ENCODE data around the gene FKBP10. TPM values are rescaled to one million over a fixed set of nuclear protein-coding genes. Genes with fewer than 3 reads are reported as not detected.

Gene FKBP10
- total and polyA plus RNA-seq, 2 donors (not counting 3 experiments of a cell fraction or from before 2014, with no cell fraction given): 168 to 377 TPM

- Histone ChIP-seq H3K9ac (replicated peaks; ENCODE audit: extremely low read depth, insufficient read depth, low read length) (no peak overlapping the region), H3K4me1 (ENCODE audit: control insufficient read depth, extremely low read depth, insufficient read depth, low read length) (peaks cover under 1% of the 10 kb centered on the region), H3K27me3 (ENCODE audit: control insufficient read depth in 2 of 2, insufficient read depth in 2 of 2, low read length in 2 of 2) (no peaks in the 10 kb centered on the region), H3K4me3 (replicated peaks in 1 of 3; ENCODE audit: insufficient read depth in 1 of 3, low read depth in 1 of 3, low read length in 3 of 3) (no peak overlapping the region), H3K27ac (ENCODE audit: insufficient read depth, low read depth, low read length) (no peak overlapping the region), H3K36me3 (ENCODE audit: control insufficient read depth in 2 of 2, extremely low read depth in 1 of 2, insufficient read depth in 2 of 2, low read length in 2 of 2) (peaks cover 35 to 41% of the 10 kb centered on the region in 2 experiments), H3K79me2 (ENCODE audit: control insufficient read depth, insufficient read depth, low read length) (peaks cover 3% of the 10 kb centered on the region), H3K4me2 (ENCODE audit: insufficient read depth, low read length) (no peak overlapping the region), H3K9me1 (replicated peaks; ENCODE audit: control insufficient read depth, extremely low read depth, insufficient read depth, low read length) (no peaks in the 10 kb centered on the region), H3K9me3 (replicated peaks; ENCODE audit: control insufficient read depth, insufficient read depth, low read length) (no peaks in the 10 kb centered on the region), H2AFZ (ENCODE audit: low read depth, low read length) (no peak overlapping the region), H4K20me1 (replicated peaks; ENCODE audit: control insufficient read depth, extremely low read depth, insufficient read depth, low read length) (no peaks in the 10 kb centered on the region)
- dilution Hi-C loops (cut with MboI; ENCODE audit: extremely low pct_ligation_motif_present, low sequenced_read_pairs) (no loop called here), intact Hi-C loops (cut with micrococcal nuclease) (no loop called here)
- POLR2A ChIA-PET: no interaction called here
- no peak for FAIRE-seq
- TF ChIP-seq MYC (IDR thresholded peaks at IDR 0.05; ENCODE audit: low read depth, low read length): no peak
- no peak for TF ChIP-seq CTCF (IDR thresholded peaks at IDR 0.05; ENCODE audit: extremely low read depth in 1 of 2, insufficient read depth in 1 of 2, low read depth in 1 of 2, low read length in 2 of 2)
- no peak for TF ChIP-seq EZH2 (IDR thresholded peaks at IDR 0.05; ENCODE audit: borderline replicate concordance, low read depth, low read length, severe bottlenecking)
- TF ChIP-seq POLR2AphosphoS5 (IDR thresholded peaks at IDR 0.05; ENCODE audit: insufficient read depth, low read depth, low read length): no peak
- TF ChIP-seq JUN (IDR thresholded peaks at IDR 0.05; ENCODE audit: borderline replicate concordance, insufficient read depth, insufficient read length, low read depth): no peak
- no peak for TF ChIP-seq GATA2 (IDR thresholded peaks at IDR 0.05; ENCODE audit: insufficient read depth, insufficient read length, low read depth, low read length)
- no peak for TF ChIP-seq MAX (IDR thresholded peaks at IDR 0.05; ENCODE audit: insufficient read depth, insufficient read length)
- no peak for TF ChIP-seq POLR2A (IDR thresholded peaks at IDR 0.05; ENCODE audit: low read depth, low read length)
- no peak for TF ChIP-seq FOS (IDR thresholded peaks at IDR 0.05; ENCODE audit: borderline replicate concordance, insufficient read depth, low read length)
- DNase-seq (ENCODE audit: low read depth, low spot score): no peak
- CTCF ChIA-PET: no interaction called here
- no TSS peak for BruUV-seq (replicated peaks)
These were observed 56.6 kb downstream of the FKBP10 start for GRCh38 chr17:41869426-41869825.
